ENCODE data around the gene PAM.

The PAM gene

DNA sequence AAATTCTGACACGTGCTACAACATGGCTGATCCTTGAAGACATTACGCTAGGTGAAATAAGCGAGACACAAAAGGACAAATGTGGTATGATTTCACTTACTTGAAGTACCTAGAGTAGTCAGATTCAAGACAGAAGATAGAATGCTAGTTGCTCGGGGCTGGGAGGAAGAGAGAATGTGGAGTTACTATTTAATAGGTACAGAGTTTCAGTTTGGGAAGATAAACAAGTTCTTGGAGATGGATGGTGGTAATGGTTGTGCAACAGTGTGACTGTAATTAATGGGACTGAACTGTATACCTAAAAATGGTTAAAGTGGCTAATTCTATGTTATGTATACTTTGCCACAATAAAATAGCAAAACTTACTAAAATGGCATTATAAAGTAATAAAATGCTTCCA lies 34.4 kb downstream of the PAM start:
- TF ChIP-seq POLR2A (IDR thresholded peaks at IDR 0.05; ENCODE audit: low read depth, low read length) (no peak), TAF1 (IDR thresholded peaks at IDR 0.05; ENCODE audit: borderline replicate concordance, low read depth, low read length) (no peak), POLR2AphosphoS5 (IDR thresholded peaks at IDR 0.05; ENCODE audit: low read depth, low read length) (no peak)
- DNase-seq (ENCODE audit: insufficient read length) (no peak), FAIRE-seq (no peak)

DNA sequence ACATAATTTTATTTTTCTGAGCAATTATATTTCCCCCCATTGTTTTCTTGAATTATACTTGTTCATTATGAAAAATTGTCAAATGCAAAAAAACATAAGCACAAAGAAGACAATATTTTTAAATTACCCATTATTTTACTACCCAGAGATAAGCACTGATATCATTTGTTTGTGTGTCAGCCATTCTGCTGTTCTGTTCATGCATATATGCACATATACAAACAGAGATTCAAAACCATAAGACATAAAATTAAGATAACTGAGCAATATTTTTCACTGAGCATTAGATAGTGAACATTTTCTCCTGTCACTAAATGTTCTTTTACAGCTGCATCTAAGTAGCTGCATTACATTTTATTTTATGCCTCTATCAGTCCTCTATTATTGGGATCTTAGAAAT lies 35.6 kb downstream of the PAM start:
- TF ChIP-seq TAF1 (IDR thresholded peaks at IDR 0.05; ENCODE audit: borderline replicate concordance, low read depth, low read length) (no peak), POLR2A (IDR thresholded peaks at IDR 0.05; ENCODE audit: low read depth, low read length) (no peak), POLR2AphosphoS5 (IDR thresholded peaks at IDR 0.05; ENCODE audit: low read depth, low read length) (no peak)
- FAIRE-seq (no peak), DNase-seq (ENCODE audit: insufficient read length) (no peak)

DNA sequence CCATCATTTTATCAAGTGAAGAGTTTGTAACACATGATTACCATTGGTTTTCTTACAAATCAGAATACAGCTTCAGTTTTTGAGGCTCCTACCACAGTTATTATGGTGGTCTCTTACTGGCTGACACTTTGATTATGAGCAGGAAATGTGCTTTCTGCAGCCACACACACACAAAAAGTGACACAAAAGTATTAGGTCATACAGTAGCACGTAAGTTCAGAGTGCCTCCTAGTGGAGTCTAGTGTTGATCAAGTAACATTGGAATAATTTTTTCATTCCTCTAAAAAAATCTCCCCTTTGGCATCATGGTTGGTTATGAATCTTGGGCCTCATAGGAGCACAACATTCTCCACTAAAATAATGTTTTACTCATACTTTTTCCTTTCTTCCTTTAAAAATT lies 37.6 kb downstream of the PAM start:
- TF ChIP-seq TAF1 (IDR thresholded peaks at IDR 0.05; ENCODE audit: borderline replicate concordance, low read depth, low read length) (no peak), POLR2A (IDR thresholded peaks at IDR 0.05; ENCODE audit: low read depth, low read length) (no peak), POLR2AphosphoS5 (IDR thresholded peaks at IDR 0.05; ENCODE audit: low read depth, low read length) (no peak)
- no peak for DNase-seq (ENCODE audit: insufficient read length)
- FAIRE-seq, result no peak

DNA sequence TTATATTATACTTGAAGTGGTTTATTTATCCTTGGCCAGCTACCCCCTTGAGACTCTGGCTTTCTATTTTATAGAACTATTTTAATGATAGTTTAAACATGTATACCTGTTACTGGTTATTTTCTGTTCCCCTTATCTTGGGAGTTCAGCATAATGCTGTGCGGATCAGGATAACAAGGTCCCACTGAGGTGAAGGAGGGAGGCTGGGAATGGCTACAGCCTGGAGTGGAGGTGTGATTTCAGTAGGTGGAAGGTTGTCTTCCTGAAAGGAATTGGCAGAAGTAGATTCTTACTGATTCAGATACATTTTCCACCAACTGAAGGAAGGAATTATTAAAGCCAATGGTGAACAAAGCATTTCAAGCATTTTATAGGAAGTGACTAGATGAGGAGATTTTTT lies 38.9 kb downstream of the PAM start:
- FAIRE-seq (no peak), DNase-seq (ENCODE audit: insufficient read length) (no peak)
- TF ChIP-seq POLR2AphosphoS5 (IDR thresholded peaks at IDR 0.05; ENCODE audit: low read depth, low read length) (no peak), TAF1 (IDR thresholded peaks at IDR 0.05; ENCODE audit: borderline replicate concordance, low read depth, low read length) (no peak), POLR2A (IDR thresholded peaks at IDR 0.05; ENCODE audit: low read depth, low read length) (no peak)

DNA sequence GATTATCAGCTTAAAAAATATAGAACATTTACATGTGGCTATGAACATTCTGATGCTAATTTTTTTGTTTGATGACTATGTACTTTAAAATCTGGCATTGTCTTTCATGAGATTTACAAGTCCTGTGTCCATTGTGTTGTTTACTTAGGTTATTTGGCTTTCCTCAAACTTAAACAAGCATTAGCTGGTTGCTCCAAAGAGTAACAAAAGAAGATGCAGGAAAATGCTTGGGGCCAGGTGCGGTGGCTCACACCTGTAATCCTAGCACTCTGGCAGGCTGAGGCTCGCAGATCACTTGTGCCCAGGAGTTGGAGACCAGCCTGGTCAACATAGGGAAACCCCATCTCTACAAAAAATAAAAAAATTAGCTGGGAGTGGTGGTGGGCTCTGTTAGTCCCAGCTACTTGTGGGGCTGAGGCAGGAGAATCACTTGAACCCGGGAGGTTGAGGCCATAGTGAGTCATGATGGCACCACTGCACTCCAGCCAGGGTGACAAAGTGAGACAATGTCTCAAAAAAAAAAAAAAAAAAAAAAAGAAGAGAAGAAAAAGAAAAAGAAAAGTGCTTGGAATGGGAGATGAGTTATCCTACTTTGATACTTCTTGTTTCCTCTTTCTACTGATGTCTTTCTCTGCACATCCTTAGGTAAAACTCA lies 39.7 kb downstream of the PAM start:
- DNase-seq (ENCODE audit: insufficient read length) (no peak), FAIRE-seq (no peak)
- TF ChIP-seq POLR2AphosphoS5 (IDR thresholded peaks at IDR 0.05; ENCODE audit: low read depth, low read length) (no peak), TAF1 (IDR thresholded peaks at IDR 0.05; ENCODE audit: borderline replicate concordance, low read depth, low read length) (no peak), POLR2A (IDR thresholded peaks at IDR 0.05; ENCODE audit: low read depth, low read length) (no peak)

DNA sequence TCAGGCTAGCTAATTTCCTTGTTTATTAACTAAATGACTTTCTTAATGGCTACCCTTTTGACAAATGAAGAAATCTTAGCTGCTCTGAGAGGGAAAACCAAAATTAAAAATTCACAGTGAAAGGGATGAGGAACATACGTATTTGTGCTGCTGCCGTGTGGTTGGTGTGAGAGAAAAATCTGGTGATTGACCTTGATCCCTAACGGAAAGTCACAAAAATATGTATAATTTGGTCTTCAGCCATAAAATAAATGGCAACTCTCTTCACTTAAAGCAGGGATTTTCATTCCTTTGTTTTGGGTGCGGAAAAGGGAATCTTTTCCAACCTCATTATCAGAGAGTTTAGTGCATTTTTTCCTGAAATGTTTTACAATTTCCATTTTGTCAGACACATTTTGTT lies 40.4 kb downstream of the PAM start:
- no peak for TF ChIP-seq POLR2A (IDR thresholded peaks at IDR 0.05; ENCODE audit: low read depth, low read length)
- no peak for TF ChIP-seq POLR2AphosphoS5 (IDR thresholded peaks at IDR 0.05; ENCODE audit: low read depth, low read length)
- TF ChIP-seq TAF1 (IDR thresholded peaks at IDR 0.05; ENCODE audit: borderline replicate concordance, low read depth, low read length), result no peak
- FAIRE-seq (no peak), DNase-seq (ENCODE audit: insufficient read length) (no peak)

DNA sequence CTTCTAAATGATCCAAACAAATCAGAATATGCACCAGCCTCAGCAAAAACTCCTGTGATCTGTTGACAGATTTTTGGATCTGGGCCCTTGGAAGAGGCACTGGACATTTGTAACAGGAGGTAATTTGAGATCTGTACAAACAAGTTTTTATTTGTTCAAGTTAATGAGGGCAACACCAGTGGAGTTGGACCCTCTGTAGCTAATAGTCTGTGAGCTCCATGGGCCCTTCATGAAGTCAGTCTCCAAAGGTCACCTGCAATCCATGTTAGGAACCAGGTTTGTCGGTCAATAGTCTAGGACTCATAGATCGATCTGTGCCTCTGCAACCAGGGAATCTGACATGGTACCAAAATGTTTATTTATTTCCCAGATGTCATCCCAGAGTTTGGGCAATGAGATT lies 40.9 kb downstream of the PAM start:
- no peak for FAIRE-seq
- TF ChIP-seq TAF1 (IDR thresholded peaks at IDR 0.05; ENCODE audit: borderline replicate concordance, low read depth, low read length) (no peak), POLR2A (IDR thresholded peaks at IDR 0.05; ENCODE audit: low read depth, low read length) (no peak), POLR2AphosphoS5 (IDR thresholded peaks at IDR 0.05; ENCODE audit: low read depth, low read length) (no peak)
- DNase-seq (ENCODE audit: insufficient read length), result no peak

DNA sequence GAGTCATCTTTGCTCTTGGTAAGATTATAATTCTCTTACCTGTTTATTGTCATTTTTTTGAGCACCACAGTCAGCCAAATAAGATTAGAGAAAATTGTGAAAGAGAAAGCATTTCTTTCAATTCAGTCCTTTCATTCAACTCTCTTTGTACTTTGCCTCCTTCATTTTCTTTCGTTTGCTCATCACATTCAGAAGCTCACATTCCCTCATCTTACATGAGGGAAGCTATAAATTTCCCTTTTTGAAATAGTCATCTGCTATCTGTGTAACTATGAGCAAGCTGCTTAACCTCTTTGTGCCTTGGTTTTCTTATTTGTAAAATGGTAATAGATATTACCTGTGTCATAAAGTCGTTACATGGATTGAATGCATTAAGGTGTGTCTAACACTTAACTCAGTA lies 41.4 kb downstream of the PAM start:
- TF ChIP-seq POLR2A (IDR thresholded peaks at IDR 0.05; ENCODE audit: low read depth, low read length), result no peak
- no peak for TF ChIP-seq TAF1 (IDR thresholded peaks at IDR 0.05; ENCODE audit: borderline replicate concordance, low read depth, low read length)
- TF ChIP-seq POLR2AphosphoS5 (IDR thresholded peaks at IDR 0.05; ENCODE audit: low read depth, low read length), result no peak
- no peak for FAIRE-seq
- no peak for DNase-seq (ENCODE audit: insufficient read length)

DNA sequence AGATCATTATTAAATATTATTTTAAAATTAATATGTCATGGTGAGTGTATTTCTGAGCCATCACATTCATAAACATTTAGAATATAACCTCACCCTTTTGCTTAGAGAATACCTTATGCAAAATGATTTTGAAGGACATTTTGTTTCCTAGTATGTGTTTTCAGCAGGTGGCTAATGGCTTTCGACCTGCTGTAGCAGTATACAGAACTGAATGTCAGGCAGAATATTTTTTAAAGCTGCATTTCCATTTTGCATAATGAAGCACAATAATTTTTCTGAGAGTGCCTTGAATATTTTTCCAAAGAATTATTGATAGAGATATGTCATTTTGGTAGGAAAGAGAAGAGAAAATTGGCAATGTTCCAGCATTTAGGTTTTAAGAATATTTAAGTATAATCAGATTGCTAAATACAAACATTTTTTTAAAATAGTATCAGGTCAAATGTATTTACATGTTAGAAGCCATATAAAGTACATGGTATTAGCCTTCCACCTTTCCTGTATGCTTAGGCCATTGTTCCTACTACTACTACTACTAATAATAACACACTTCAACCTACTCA lies 42.3 kb downstream of the PAM start:
- DNase-seq (ENCODE audit: insufficient read length) (no peak), FAIRE-seq (no peak)

DNA sequence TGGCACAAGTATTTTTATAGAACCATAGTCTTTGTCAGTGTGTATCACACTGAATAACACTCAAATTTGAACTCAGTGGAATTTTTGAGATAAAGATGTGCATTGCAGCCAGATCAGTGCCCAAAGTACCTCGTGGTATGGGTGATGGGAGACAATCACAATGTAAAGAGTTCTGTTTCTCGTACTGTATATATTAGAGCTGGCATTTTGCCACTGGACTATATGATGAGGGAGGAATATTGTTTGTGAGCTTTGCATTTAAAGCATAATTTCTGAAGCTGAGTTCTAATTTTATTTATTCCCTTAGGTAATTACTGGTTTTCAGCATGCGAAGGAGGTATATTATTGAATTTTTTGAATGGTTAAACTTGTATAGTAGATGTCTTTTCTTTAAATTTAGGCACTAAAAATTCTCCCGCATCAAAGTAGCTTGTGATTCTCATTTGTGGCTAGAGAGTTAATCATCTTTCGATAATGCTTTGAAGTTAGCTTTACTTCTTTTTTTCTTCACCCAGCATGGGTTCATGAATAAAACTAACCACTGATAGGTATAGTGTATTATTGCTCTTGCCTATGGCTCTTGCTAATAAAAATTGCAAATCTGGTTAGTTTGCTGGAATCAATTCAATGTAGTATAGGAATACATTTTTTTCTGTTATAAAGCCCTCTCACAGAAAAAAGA lies 43.1 kb downstream of the PAM start:
- no peak for FAIRE-seq
- DNase-seq (ENCODE audit: insufficient read length), result no peak
- TF ChIP-seq POLR2AphosphoS5 (IDR thresholded peaks at IDR 0.05; ENCODE audit: low read depth, low read length) (no peak), POLR2A (IDR thresholded peaks at IDR 0.05; ENCODE audit: low read depth, low read length) (no peak), TAF1 (IDR thresholded peaks at IDR 0.05; ENCODE audit: borderline replicate concordance, low read depth, low read length) (no peak)

More for the DNA sequence above, 42.3 kb downstream of the PAM start:
- TF ChIP-seq POLR2A (IDR thresholded peaks at IDR 0.05; ENCODE audit: low read depth, low read length) (no peak), TAF1 (IDR thresholded peaks at IDR 0.05; ENCODE audit: borderline replicate concordance, low read depth, low read length) (no peak), POLR2AphosphoS5 (IDR thresholded peaks at IDR 0.05; ENCODE audit: low read depth, low read length) (no peak)

DNA sequence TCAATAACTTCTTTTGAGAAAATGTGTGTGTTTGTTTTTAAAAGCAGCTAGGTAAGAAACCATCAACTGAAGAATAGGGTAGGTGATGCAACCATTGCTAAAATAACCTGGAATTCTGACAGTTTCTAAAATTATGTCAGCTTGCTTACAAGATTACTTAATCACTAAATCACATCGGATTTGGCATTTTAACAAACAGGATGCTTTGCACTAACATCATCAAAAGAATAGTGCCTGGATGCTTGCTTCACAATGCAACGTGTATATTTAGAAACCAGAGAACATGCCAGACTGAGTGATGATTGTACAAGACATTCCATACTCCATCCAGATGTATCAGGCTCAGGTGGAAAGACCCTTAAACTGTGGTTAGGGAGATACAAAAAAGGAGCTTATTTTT lies 43.9 kb downstream of the PAM start:
- no peak for TF ChIP-seq TAF1 (IDR thresholded peaks at IDR 0.05; ENCODE audit: borderline replicate concordance, low read depth, low read length)
- DNase-seq (ENCODE audit: insufficient read length) (no peak), FAIRE-seq (no peak)

DNA sequence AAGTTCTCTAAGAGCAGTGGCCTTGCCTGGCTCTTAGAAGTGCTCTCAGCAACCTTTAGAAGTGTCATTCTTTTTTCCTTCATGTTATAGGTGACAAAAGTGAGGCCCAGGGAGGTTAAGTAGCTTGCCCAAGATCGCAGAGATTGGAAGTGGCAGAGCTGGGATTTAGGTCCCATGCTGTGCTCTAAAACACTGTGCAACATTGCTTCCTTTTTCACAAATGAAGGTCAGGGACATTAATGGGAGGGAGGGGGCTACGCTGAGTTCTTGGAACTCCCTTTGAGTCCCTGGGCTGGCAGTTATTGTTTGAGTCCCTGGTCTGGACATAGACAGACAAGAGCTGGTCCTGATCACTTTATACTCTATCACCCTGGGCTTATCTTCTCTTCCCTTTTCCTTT lies 45.3 kb downstream of the PAM start:
- DNase-seq (ENCODE audit: insufficient read length) (no peak), FAIRE-seq (peak; percentile 24)
- TF ChIP-seq TAF1 (IDR thresholded peaks at IDR 0.05; ENCODE audit: borderline replicate concordance, low read depth, low read length) (no peak), POLR2AphosphoS5 (IDR thresholded peaks at IDR 0.05; ENCODE audit: low read depth, low read length) (no peak), POLR2A (IDR thresholded peaks at IDR 0.05; ENCODE audit: low read depth, low read length) (no peak)

Data from GM12892 (cell line).